ENCODE data around the gene PTPRE.

Gene PTPRE

GRCh38 chr10:127919418-127920271, 12.7 kb downstream of the PTPRE start:
- Histone ChIP-seq H3K36me3 (ENCODE audit: low read depth) (no peaks in the 10 kb centered on the region), H3K27me3 (ENCODE audit: insufficient read depth, poor library complexity, severe bottlenecking) (no peaks in the 10 kb centered on the region), H3K4me3 (ENCODE audit: severe bottlenecking) (no peak overlapping the region), H3K4me1 (ENCODE audit: insufficient read depth, poor library complexity, severe bottlenecking) (peaks cover 35% of the 10 kb centered on the region), H3K27ac (ENCODE audit: poor library complexity, severe bottlenecking) (peak overlapping the region; percentile 79), H3K9me3 (ENCODE audit: severe bottlenecking) (no peaks in the 10 kb centered on the region)
- no peak for DNase-seq (ENCODE audit: low spot score)
- TF ChIP-seq, protein P1, sequence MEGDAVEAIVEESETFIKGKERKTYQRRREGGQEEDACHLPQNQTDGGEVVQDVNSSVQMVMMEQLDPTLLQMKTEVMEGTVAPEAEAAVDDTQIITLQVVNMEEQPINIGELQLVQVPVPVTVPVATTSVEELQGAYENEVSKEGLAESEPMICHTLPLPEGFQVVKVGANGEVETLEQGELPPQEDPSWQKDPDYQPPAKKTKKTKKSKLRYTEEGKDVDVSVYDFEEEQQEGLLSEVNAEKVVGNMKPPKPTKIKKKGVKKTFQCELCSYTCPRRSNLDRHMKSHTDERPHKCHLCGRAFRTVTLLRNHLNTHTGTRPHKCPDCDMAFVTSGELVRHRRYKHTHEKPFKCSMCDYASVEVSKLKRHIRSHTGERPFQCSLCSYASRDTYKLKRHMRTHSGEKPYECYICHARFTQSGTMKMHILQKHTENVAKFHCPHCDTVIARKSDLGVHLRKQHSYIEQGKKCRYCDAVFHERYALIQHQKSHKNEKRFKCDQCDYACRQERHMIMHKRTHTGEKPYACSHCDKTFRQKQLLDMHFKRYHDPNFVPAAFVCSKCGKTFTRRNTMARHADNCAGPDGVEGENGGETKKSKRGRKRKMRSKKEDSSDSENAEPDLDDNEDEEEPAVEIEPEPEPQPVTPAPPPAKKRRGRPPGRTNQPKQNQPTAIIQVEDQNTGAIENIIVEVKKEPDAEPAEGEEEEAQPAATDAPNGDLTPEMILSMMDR (IDR thresholded peaks at IDR 0.05; ENCODE audit: poor library complexity, severe bottlenecking) = peak; percentile 20
- ATAC-seq (ENCODE audit: low read depth) = peak; percentile 47

GRCh38 chr10:127920306-127921074, 13.6 kb downstream of the PTPRE start:
- peak overlapping the region; percentile 79 for H3K27ac ChIP-seq (ENCODE audit: poor library complexity, severe bottlenecking)
- H3K36me3 ChIP-seq (ENCODE audit: low read depth) = no peaks in the 10 kb centered on the region
- H3K27me3 ChIP-seq (ENCODE audit: insufficient read depth, poor library complexity, severe bottlenecking) = no peaks in the 10 kb centered on the region
- H3K4me3 ChIP-seq (ENCODE audit: severe bottlenecking) = no peak overlapping the region
- ATAC-seq (ENCODE audit: low read depth) (no peak), DNase-seq (ENCODE audit: low spot score) (no peak)
- TF ChIP-seq, protein P1 (IDR thresholded peaks at IDR 0.05; ENCODE audit: poor library complexity, severe bottlenecking) = no peak
- peaks cover 35% of the 10 kb centered on the region for H3K4me1 ChIP-seq (ENCODE audit: insufficient read depth, poor library complexity, severe bottlenecking)
- H3K9me3 ChIP-seq (ENCODE audit: severe bottlenecking) = no peaks in the 10 kb centered on the region

DNA sequence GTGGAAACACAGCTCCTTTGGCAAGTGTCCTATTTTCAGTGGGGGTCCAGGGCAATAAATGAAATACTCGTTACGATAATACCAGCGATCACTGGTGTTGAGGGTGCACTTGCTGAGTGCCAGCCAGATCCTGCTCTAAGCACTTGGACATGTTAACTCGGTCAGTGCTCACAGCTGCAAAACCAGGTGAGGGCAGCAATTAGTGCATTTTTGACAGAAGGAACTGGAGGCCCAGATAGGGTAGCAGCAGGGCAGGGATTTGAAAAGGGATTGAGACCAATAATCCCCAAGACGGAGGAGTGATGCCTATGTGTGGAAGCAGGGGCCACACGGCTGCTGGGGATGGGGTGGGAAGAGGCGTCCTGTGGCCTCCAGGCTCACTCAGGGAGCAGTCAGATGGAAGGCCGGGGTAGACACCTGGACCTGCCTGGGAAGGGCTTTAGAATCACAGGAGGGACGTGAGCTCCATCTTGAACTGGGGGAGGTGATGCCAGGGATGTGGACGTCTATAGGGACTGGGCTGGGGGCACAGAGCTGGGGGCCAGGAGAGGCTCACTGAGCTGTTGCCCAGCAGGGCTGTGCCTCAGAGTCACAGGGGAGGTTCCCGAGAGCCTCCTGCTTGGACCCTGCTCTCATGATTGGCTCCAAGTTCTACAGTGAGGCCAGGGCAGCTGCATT, 14.3 kb downstream of the PTPRE start:
- ATAC-seq (ENCODE audit: low read depth) (no peak), DNase-seq (ENCODE audit: low spot score) (no peak)
- TF ChIP-seq, protein P1 (IDR thresholded peaks at IDR 0.05; ENCODE audit: poor library complexity, severe bottlenecking) = no peak
- peaks cover 35% of the 10 kb centered on the region for H3K4me1 ChIP-seq (ENCODE audit: insufficient read depth, poor library complexity, severe bottlenecking)
- no peaks in the 10 kb centered on the region for H3K27me3 ChIP-seq (ENCODE audit: insufficient read depth, poor library complexity, severe bottlenecking)
- no peak overlapping the region for H3K4me3 ChIP-seq (ENCODE audit: severe bottlenecking)
- peak overlapping the region; percentile 79 for H3K27ac ChIP-seq (ENCODE audit: poor library complexity, severe bottlenecking)
- no peaks in the 10 kb centered on the region for H3K9me3 ChIP-seq (ENCODE audit: severe bottlenecking)
- no peaks in the 10 kb centered on the region for H3K36me3 ChIP-seq (ENCODE audit: low read depth)

GRCh38 chr10:127921753-127922145, 14.8 kb downstream of the PTPRE start:
- no peaks in the 10 kb centered on the region for H3K36me3 ChIP-seq (ENCODE audit: low read depth)
- TF ChIP-seq, protein P1 (IDR thresholded peaks at IDR 0.05; ENCODE audit: poor library complexity, severe bottlenecking) = no peak
- H3K4me1 ChIP-seq (ENCODE audit: insufficient read depth, poor library complexity, severe bottlenecking) = peaks cover 35% of the 10 kb centered on the region
- peak overlapping the region; percentile 79 for H3K27ac ChIP-seq (ENCODE audit: poor library complexity, severe bottlenecking)
- H3K4me3 ChIP-seq (ENCODE audit: severe bottlenecking) = no peak overlapping the region
- no peak for ATAC-seq (ENCODE audit: low read depth)
- no peaks in the 10 kb centered on the region for H3K27me3 ChIP-seq (ENCODE audit: insufficient read depth, poor library complexity, severe bottlenecking)
- no peak for DNase-seq (ENCODE audit: low spot score)
- no peaks in the 10 kb centered on the region for H3K9me3 ChIP-seq (ENCODE audit: severe bottlenecking)
